HEK293 (cell line): ENCODE data around the gene EGFLAM.

Experiments used
- GLIS1 ChIP-seq: fragments of 450-650 bp; formaldehyde crosslinking; IDR thresholded peaks from 2 replicates; pipeline ENCODE4 v1.5.1; 2016; ENCODE audit warnings: missing biosample characterization, missing genetic modification characterization
- HOXC10 ChIP-seq: sonication (generic); formaldehyde crosslinking; IDR thresholded peaks from 2 replicates; pipeline ENCODE4 v1.8.1; 2023; ENCODE audit warnings: mild to moderate bottlenecking, missing genetic modification reagents
- HOXD13 ChIP-seq: sonication (generic); formaldehyde crosslinking; IDR thresholded peaks from 2 replicates; pipeline ENCODE4 v1.8.0; 2022; ENCODE audit warnings: missing genetic modification reagents, borderline replicate concordance
- KLF1 ChIP-seq: fragments of 450-650 bp; formaldehyde crosslinking; IDR thresholded peaks from 2 replicates; pipeline ENCODE4 v1.5.1; 2016; ENCODE audit warnings: missing biosample characterization, missing genetic modification characterization
- KLF7 ChIP-seq: fragments of 450-650 bp; formaldehyde crosslinking; IDR thresholded peaks from 2 replicates; pipeline ENCODE4 v1.5.1; 2016; ENCODE audit warnings: missing biosample characterization, missing genetic modification characterization, borderline replicate concordance
- SP2 ChIP-seq: fragments of 450-650 bp; formaldehyde crosslinking; IDR thresholded peaks from 2 replicates; pipeline ENCODE4 v1.5.1; 2016; ENCODE audit warnings: missing biosample characterization, missing genetic modification characterization
- ZBTB17 ChIP-seq: fragments of 450-650 bp; formaldehyde crosslinking; IDR thresholded peaks from 2 replicates; pipeline ENCODE4 v1.5.1; 2016; ENCODE audit warnings: missing biosample characterization, missing genetic modification characterization
- ZNF121 ChIP-seq: fragments of 450-650 bp; formaldehyde crosslinking; IDR thresholded peaks from 2 replicates; pipeline ENCODE4 v1.5.1; 2016; ENCODE audit warnings: missing biosample characterization, missing genetic modification characterization
- ZNF133 ChIP-seq: fragments of 450-650 bp; formaldehyde crosslinking; IDR thresholded peaks from 2 replicates; pipeline ENCODE4 v1.5.1; 2016; ENCODE audit warnings: missing biosample characterization, missing genetic modification characterization
- ZNF184 ChIP-seq: fragments of 450-650 bp; IDR thresholded peaks from 2 replicates; pipeline ENCODE4 v1.5.1; 2018; ENCODE audit warnings: missing biosample characterization, mild to moderate bottlenecking, missing genetic modification characterization
- ZNF239 ChIP-seq: fragments of 450-650 bp; formaldehyde crosslinking; IDR thresholded peaks from 2 replicates; pipeline ENCODE4 v1.5.1; 2016; ENCODE audit warnings: missing biosample characterization, missing genetic modification characterization
- ZNF274 ChIP-seq, 2 experiments: fragments of 200-500 bp in 1 of 2; fragments of 450-650 bp in 1 of 2; sonication (Bioruptor generic) in 1 of 2; formaldehyde crosslinking in 1 of 2; IDR thresholded peaks; 2 replicates each; pipeline versions ENCODE4 v1.5.1 to v1.6.1; 2014 to 2016; ENCODE audit warnings: borderline replicate concordance in 1 of 2, inconsistent platforms in 1 of 2, low read length in 1 of 2, missing biosample characterization in 1 of 2, missing genetic modification characterization in 1 of 2
- ZNF426 ChIP-seq: fragments of 450-650 bp; formaldehyde crosslinking; IDR thresholded peaks from 2 replicates; pipeline ENCODE4 v1.5.1; 2017; ENCODE audit warnings: missing biosample characterization, missing genetic modification characterization, mild to moderate bottlenecking, inconsistent platforms, moderate library complexity
- ZNF558 ChIP-seq: fragments of 450-650 bp; formaldehyde crosslinking; IDR thresholded peaks from 2 replicates; pipeline ENCODE4 v1.5.1; 2016; ENCODE audit warnings: missing biosample characterization, missing genetic modification characterization
- ZNF560 ChIP-seq: fragments of 450-650 bp; formaldehyde crosslinking; IDR thresholded peaks from 2 replicates; pipeline ENCODE4 v1.5.1; 2017; ENCODE audit warnings: missing biosample characterization, missing genetic modification characterization, borderline replicate concordance
- ZNF561 ChIP-seq: fragments of 450-650 bp; IDR thresholded peaks from 2 replicates; pipeline ENCODE4 v1.5.1; 2018; ENCODE audit warnings: missing biosample characterization, missing genetic modification characterization, borderline replicate concordance
- ZNF600 ChIP-seq: fragments of 450-650 bp; formaldehyde crosslinking; IDR thresholded peaks from 2 replicates; pipeline ENCODE4 v1.5.1; 2016; ENCODE audit warnings: missing biosample characterization, missing genetic modification characterization
- ZNF624 ChIP-seq: fragments of 450-650 bp; formaldehyde crosslinking; IDR thresholded peaks from 2 replicates; pipeline ENCODE4 v1.5.1; 2017; ENCODE audit warnings: missing biosample characterization, missing genetic modification characterization
- ZNF658 ChIP-seq: fragments of 450-650 bp; formaldehyde crosslinking; IDR thresholded peaks from 2 replicates; pipeline ENCODE4; 2016; ENCODE audit warnings: missing biosample characterization, missing genetic modification characterization
- ZNF776 ChIP-seq: fragments of 450-650 bp; formaldehyde crosslinking; IDR thresholded peaks from 2 replicates; pipeline ENCODE4 v1.5.0; 2017; ENCODE audit warnings: missing biosample characterization, missing genetic modification characterization, borderline replicate concordance
- ZNF777 ChIP-seq: fragments of 450-650 bp; formaldehyde crosslinking; IDR thresholded peaks from 2 replicates; pipeline ENCODE4 v1.5.1; 2017; ENCODE audit warnings: missing biosample characterization, missing genetic modification characterization, borderline replicate concordance
- TF ChIP-seq, protein P1 (sequence below): IDR thresholded peaks from 2 replicates; pipeline ENCODE4 v1.6.1; 2011; ENCODE audit warnings: mild to moderate bottlenecking, low read depth, low read length, borderline replicate concordance
- TF ChIP-seq, protein P2 (sequence below): fragments of 450-650 bp; formaldehyde crosslinking; IDR thresholded peaks from 2 replicates; pipeline ENCODE4 v1.5.1; 2016; ENCODE audit warnings: missing biosample characterization, missing genetic modification characterization
- TF ChIP-seq, protein P3 (sequence below): fragments of 450-650 bp; formaldehyde crosslinking; conservative IDR thresholded peaks from 2 replicates; pipeline ENCODE4 v1.5.1; 2016; ENCODE audit warnings: low read depth, missing biosample characterization, missing genetic modification characterization
- TF ChIP-seq, protein P4 (sequence below): fragments of 450-650 bp; formaldehyde crosslinking; IDR thresholded peaks from 2 replicates; pipeline ENCODE4 v1.5.1; 2017; ENCODE audit warnings: missing biosample characterization, mild to moderate bottlenecking, missing genetic modification characterization, moderate library complexity
- TF ChIP-seq, protein P5 (sequence below): fragments of 450-650 bp; formaldehyde crosslinking; IDR thresholded peaks from 2 replicates; pipeline ENCODE4 v1.5.1; 2016; ENCODE audit warnings: missing biosample characterization, missing genetic modification characterization, low read depth
- TF ChIP-seq, protein P6 (sequence below): fragments of 450-650 bp; formaldehyde crosslinking; IDR thresholded peaks from 2 replicates; pipeline ENCODE4 v1.5.1; 2017; ENCODE audit warnings: missing biosample characterization, missing genetic modification characterization
- TF ChIP-seq, protein P7 (sequence below): fragments of 450-650 bp; formaldehyde crosslinking; IDR thresholded peaks from 2 replicates; pipeline ENCODE4 v1.5.1; 2016; ENCODE audit warnings: missing biosample characterization, missing genetic modification characterization

The EGFLAM gene

DNA sequence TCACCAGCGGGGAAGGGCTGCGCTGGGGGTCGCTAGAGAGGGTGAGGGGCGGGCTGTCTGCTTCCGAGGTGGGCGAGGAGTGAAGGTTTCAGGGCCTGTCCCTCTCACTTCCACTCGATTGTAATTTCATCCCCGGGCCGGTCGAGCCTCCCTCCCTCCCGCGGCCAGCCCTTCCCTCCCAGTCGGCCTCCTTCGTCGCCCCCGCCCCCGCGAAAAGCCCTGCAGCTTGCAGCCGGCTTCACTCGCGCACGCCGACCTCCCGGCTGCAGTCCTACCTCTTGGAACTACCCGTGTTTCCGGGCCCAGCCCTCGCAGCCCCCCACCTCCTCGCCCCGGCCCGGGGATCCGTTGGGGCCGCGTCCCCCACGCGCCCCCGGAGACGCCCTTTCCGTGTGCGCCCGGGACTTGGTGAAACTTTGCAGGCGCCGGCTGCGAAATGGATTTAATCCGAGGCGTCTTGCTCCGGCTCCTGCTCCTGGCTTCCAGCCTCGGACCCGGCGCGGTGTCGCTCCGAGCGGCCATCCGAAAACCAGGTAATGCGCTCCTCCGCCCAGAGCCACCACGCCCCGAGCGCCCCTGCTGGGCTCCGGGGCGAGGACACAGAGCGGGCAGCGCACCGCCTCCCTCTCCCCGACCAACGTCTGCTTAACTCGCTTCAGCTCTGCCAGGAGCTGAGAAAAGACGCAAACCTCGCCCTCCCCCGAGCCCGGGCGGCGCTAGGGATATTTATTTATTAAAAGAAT lies at the start of gene EGFLAM (continued):
- TF ChIP-seq, protein P1, sequence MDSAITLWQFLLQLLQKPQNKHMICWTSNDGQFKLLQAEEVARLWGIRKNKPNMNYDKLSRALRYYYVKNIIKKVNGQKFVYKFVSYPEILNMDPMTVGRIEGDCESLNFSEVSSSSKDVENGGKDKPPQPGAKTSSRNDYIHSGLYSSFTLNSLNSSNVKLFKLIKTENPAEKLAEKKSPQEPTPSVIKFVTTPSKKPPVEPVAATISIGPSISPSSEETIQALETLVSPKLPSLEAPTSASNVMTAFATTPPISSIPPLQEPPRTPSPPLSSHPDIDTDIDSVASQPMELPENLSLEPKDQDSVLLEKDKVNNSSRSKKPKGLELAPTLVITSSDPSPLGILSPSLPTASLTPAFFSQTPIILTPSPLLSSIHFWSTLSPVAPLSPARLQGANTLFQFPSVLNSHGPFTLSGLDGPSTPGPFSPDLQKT, result no peak
- TF ChIP-seq ZBTB17 (tag by site-specific recombination) (peak; percentile 86), KLF1 (tag by site-specific recombination) (peak; percentile 96), ZNF133 (tag by site-specific recombination) (no peak), ZNF184 (tag by site-specific recombination) (no peak), ZNF624 (no peak), GLIS1 (tag by site-specific recombination) (peak; percentile 72), ZNF600 (tag by site-specific recombination) (peak; percentile 78), SP2 (tag by site-specific recombination) (peak; percentile 50), ZNF426 (tag by site-specific recombination) (no peak), ZNF777 (no peak), ZNF239 (no peak), ZNF776 (no peak), HOXC10 (CRISPR knock-in tag) (no peak), KLF7 (tag by site-specific recombination) (peak; percentile 94), ZNF561 (tag by site-specific recombination) (no peak; the same call in 1 of the 2 replicates), ZNF121 (tag by site-specific recombination) (no peak), HOXD13 (no peak), ZNF560 (tag by site-specific recombination) (no peak), ZNF274 (IDR thresholded peaks at IDR 0.05; ENCODE audit: low read length) (no peak), ZNF274 (tag by site-specific recombination; IDR thresholded peaks at IDR 0.05; ENCODE audit: borderline replicate concordance) (no peak), ZNF558 (no peak), ZNF658 (tag by site-specific recombination) (no peak)
- TF ChIP-seq, protein P2, sequence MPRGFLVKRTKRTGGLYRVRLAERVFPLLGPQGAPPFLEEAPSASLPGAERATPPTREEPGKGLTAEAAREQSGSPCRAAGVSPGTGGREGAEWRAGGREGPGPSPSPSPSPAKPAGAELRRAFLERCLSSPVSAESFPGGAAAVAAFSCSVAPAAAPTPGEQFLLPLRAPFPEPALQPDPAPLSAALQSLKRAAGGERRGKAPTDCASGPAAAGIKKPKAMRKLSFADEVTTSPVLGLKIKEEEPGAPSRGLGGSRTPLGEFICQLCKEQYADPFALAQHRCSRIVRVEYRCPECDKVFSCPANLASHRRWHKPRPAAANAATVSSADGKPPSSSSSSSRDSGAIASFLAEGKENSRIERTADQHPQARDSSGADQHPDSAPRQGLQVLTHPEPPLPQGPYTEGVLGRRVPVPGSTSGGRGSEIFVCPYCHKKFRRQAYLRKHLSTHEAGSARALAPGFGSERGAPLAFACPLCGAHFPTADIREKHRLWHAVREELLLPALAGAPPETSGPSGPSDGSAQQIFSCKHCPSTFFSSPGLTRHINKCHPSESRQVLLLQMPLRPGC, result no peak
- TF ChIP-seq, protein P3, sequence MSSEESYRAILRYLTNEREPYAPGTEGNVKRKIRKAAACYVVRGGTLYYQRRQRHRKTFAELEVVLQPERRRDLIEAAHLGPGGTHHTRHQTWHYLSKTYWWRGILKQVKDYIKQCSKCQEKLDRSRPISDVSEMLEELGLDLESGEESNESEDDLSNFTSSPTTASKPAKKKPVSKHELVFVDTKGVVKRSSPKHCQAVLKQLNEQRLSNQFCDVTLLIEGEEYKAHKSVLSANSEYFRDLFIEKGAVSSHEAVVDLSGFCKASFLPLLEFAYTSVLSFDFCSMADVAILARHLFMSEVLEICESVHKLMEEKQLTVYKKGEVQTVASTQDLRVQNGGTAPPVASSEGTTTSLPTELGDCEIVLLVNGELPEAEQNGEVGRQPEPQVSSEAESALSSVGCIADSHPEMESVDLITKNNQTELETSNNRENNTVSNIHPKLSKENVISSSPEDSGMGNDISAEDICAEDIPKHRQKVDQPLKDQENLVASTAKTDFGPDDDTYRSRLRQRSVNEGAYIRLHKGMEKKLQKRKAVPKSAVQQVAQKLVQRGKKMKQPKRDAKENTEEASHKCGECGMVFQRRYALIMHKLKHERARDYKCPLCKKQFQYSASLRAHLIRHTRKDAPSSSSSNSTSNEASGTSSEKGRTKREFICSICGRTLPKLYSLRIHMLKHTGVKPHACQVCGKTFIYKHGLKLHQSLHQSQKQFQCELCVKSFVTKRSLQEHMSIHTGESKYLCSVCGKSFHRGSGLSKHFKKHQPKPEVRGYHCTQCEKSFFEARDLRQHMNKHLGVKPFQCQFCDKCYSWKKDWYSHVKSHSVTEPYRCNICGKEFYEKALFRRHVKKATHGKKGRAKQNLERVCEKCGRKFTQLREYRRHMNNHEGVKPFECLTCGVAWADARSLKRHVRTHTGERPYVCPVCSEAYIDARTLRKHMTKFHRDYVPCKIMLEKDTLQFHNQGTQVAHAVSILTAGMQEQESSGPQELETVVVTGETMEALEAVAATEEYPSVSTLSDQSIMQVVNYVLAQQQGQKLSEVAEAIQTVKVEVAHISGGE (tag by site-specific recombination), result peak; percentile 67
- TF ChIP-seq, protein P4, sequence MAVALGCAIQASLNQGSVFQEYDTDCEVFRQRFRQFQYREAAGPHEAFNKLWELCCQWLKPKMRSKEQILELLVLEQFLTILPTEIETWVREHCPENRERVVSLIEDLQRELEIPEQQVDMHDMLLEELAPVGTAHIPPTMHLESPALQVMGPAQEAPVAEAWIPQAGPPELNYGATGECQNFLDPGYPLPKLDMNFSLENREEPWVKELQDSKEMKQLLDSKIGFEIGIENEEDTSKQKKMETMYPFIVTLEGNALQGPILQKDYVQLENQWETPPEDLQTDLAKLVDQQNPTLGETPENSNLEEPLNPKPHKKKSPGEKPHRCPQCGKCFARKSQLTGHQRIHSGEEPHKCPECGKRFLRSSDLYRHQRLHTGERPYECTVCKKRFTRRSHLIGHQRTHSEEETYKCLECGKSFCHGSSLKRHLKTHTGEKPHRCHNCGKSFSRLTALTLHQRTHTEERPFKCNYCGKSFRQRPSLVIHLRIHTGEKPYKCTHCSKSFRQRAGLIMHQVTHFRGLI (tag by site-specific recombination), result peak; percentile 46
- TF ChIP-seq, protein P5, sequence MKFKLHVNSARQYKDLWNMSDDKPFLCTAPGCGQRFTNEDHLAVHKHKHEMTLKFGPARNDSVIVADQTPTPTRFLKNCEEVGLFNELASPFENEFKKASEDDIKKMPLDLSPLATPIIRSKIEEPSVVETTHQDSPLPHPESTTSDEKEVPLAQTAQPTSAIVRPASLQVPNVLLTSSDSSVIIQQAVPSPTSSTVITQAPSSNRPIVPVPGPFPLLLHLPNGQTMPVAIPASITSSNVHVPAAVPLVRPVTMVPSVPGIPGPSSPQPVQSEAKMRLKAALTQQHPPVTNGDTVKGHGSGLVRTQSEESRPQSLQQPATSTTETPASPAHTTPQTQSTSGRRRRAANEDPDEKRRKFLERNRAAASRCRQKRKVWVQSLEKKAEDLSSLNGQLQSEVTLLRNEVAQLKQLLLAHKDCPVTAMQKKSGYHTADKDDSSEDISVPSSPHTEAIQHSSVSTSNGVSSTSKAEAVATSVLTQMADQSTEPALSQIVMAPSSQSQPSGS, result no peak
- TF ChIP-seq, protein P6, sequence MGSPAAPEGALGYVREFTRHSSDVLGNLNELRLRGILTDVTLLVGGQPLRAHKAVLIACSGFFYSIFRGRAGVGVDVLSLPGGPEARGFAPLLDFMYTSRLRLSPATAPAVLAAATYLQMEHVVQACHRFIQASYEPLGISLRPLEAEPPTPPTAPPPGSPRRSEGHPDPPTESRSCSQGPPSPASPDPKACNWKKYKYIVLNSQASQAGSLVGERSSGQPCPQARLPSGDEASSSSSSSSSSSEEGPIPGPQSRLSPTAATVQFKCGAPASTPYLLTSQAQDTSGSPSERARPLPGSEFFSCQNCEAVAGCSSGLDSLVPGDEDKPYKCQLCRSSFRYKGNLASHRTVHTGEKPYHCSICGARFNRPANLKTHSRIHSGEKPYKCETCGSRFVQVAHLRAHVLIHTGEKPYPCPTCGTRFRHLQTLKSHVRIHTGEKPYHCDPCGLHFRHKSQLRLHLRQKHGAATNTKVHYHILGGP (tag by site-specific recombination), result no peak
- TF ChIP-seq, protein P7, sequence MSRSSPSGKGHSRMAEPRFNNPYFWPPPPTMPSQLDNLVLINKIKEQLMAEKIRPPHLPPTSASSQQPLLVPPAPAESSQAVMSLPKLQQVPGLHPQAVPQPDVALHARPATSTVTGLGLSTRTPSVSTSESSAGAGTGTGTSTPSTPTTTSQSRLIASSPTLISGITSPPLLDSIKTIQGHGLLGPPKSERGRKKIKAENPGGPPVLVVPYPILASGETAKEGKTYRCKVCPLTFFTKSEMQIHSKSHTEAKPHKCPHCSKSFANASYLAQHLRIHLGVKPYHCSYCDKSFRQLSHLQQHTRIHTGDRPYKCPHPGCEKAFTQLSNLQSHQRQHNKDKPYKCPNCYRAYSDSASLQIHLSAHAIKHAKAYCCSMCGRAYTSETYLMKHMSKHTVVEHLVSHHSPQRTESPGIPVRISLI (tag by site-specific recombination), result no peak
